ENCODE results near the gene DCAF12L2.

The DCAF12L2 gene

GRCh38 chrX:126164689-126165400 lies 1.2 kb downstream of the DCAF12L2 start:
- POLR2A ChIA-PET, result no interaction called here
- CTCF ChIA-PET, result no interaction called here
- no peak for DNase-seq (ENCODE audit: low read depth, low spot score)
- no peak for TF ChIP-seq CTCF (IDR thresholded peaks at IDR 0.05; ENCODE audit: insufficient read depth, low read length, missing control alignments)
- H3K4me3 ChIP-seq (ENCODE audit: low read depth, low read length), result no peak overlapping the region

- H3K4me3 ChIP-seq (ENCODE audit: low read depth, low read length), result no peak overlapping the region
- no peak for TF ChIP-seq CTCF (IDR thresholded peaks at IDR 0.05; ENCODE audit: insufficient read depth, low read length, missing control alignments)
- ChIA-PET POLR2A (no interaction called here), CTCF (no interaction called here)
- no peak for DNase-seq (ENCODE audit: low read depth, low spot score)
Measured at GRCh38 chrX:126164226-126164625, 1.9 kb downstream of the DCAF12L2 start.

GRCh38 chrX:126141014-126141413 lies 25.1 kb downstream of the DCAF12L2 start:
- ChIA-PET CTCF (no interaction called here), POLR2A (no interaction called here)
- no peak for DNase-seq (ENCODE audit: low read depth, low spot score)
- no peak for TF ChIP-seq CTCF (IDR thresholded peaks at IDR 0.05; ENCODE audit: insufficient read depth, low read length, missing control alignments)
- no peak overlapping the region for H3K4me3 ChIP-seq (ENCODE audit: low read depth, low read length)

GRCh38 chrX:126137899-126138298 lies 28.2 kb downstream of the DCAF12L2 start:
- TF ChIP-seq CTCF (IDR thresholded peaks at IDR 0.05; ENCODE audit: insufficient read depth, low read length, missing control alignments), result no peak
- CTCF ChIA-PET, result no interaction called here
- no peak for DNase-seq (ENCODE audit: low read depth, low spot score)
- no peak overlapping the region for H3K4me3 ChIP-seq (ENCODE audit: low read depth, low read length)
- POLR2A ChIA-PET, result no interaction called here

GRCh38 chrX:126124721-126125120 lies 41.4 kb downstream of the DCAF12L2 start:
- POLR2A ChIA-PET, result no interaction called here
- TF ChIP-seq CTCF (IDR thresholded peaks at IDR 0.05; ENCODE audit: insufficient read depth, low read length, missing control alignments), result no peak

More at GRCh38 chrX:126124721-126125120, 41.4 kb downstream of the DCAF12L2 start:
- H3K4me3 ChIP-seq (ENCODE audit: low read depth, low read length), result no peak overlapping the region
- CTCF ChIA-PET, result no interaction called here
- no peak for DNase-seq (ENCODE audit: low read depth, low spot score)

Measured in AG04449 (cell line).